HG03108 (cell line): ENCODE measurements around the gene ADGRF5.
"Not testable (repeated sequence)": the region's sequence is repeated elsewhere in the genome, so short reads cannot be mapped to it uniquely, and the experiment has no call there.

ENCODE experiments used
- ATAC-seq: cut with Tn5 transposase; IDR thresholded peaks from one replicate; pipeline ENCODE4 v1.9.1; 2021; ENCODE audit warnings: moderate library complexity; ENCODE audit not compliant: unreplicated experiment

The ADGRF5 gene

GRCh38 chr6:46895930-46896329 is 25.8 kb downstream of the ADGRF5 start:
- ATAC-seq = no peak

- ATAC-seq = no peak
Observed at GRCh38 chr6:46894433-46894832, 27.3 kb downstream of the ADGRF5 start.

- no peak for ATAC-seq
Observed at GRCh38 chr6:46893648-46894047, 28.1 kb downstream of the ADGRF5 start.

- no peak for ATAC-seq
Observed at GRCh38 chr6:46891252-46891795, 30.4 kb downstream of the ADGRF5 start.

- no peak for ATAC-seq
Observed at GRCh38 chr6:46888578-46888977, 33.2 kb downstream of the ADGRF5 start.

GRCh38 chr6:46888031-46888430 is 33.7 kb downstream of the ADGRF5 start:
- ATAC-seq = no peak

- ATAC-seq = no peak
Observed at GRCh38 chr6:46882645-46883044, 39.1 kb downstream of the ADGRF5 start.

GRCh38 chr6:46879003-46879402 is 42.7 kb downstream of the ADGRF5 start:
- no peak for ATAC-seq

- no peak for ATAC-seq
Observed at GRCh38 chr6:46876126-46876525, 45.6 kb downstream of the ADGRF5 start.

GRCh38 chr6:46867411-46867810 is 54.3 kb downstream of the ADGRF5 start:
- no peak for ATAC-seq

- ATAC-seq = no peak
Observed at GRCh38 chr6:46865221-46865620, 56.5 kb downstream of the ADGRF5 start.

- ATAC-seq = no peak
Observed at GRCh38 chr6:46863791-46864190, 57.9 kb downstream of the ADGRF5 start.

- ATAC-seq = no peak
Observed at GRCh38 chr6:46862381-46862780, 59.4 kb downstream of the ADGRF5 start.

- ATAC-seq = not testable (repeated sequence)
Observed at GRCh38 chr6:46855966-46856365, 65.8 kb downstream of the ADGRF5 start.

GRCh38 chr6:46851576-46851975 is 70.2 kb downstream of the ADGRF5 start:
- ATAC-seq = not testable (repeated sequence)

GRCh38 chr6:46850792-46851191 is 70.9 kb downstream of the ADGRF5 start:
- no peak for ATAC-seq

- no peak for ATAC-seq
Observed at GRCh38 chr6:46849361-46849690, 72.4 kb downstream of the ADGRF5 start.

GRCh38 chr6:46848684-46849360 is 72.9 kb downstream of the ADGRF5 start:
- peak; percentile 95 for ATAC-seq

- no peak for ATAC-seq
Observed at GRCh38 chr6:46845126-46845525, 76.6 kb downstream of the ADGRF5 start.

- ATAC-seq = not testable (repeated sequence)
Observed at GRCh38 chr6:46842252-46842846, 79.4 kb downstream of the ADGRF5 start.

GRCh38 chr6:46838033-46838432 is 83.7 kb downstream of the ADGRF5 start:
- no peak for ATAC-seq

- not testable (repeated sequence) for ATAC-seq
Observed at GRCh38 chr6:46834991-46835390, 86.7 kb downstream of the ADGRF5 start.
